K562 (cell line): ENCODE data around the gene LMO2. TPM values are rescaled to one million over a fixed set of nuclear protein-coding genes. Genes with fewer than 3 reads are reported as not detected.

Source experiments
- ATAC-seq: fragments of 200-7000 bp; cut with Tn5 transposase; 3 replicates; pipeline ENCODE4 v1.9.1; 2020; ENCODE audit warnings: moderate library complexity
- BruUV-seq: library from RNA; stranded (reverse); fragments of 400-500 nt; replicated peaks from 2 replicates; lab custom pipeline; 2021; lab: Mats Ljungman, UMichigan
- CTCF ChIA-PET: fragments of 300-600 bp; formaldehyde crosslinking; extraction: SDS; loops from one replicate; lab custom pipeline; 2021; ENCODE audit warnings: low intra/inter-chr PET ratio; lab: Yijun Ruan, JAX
- POLR2A ChIA-PET: fragments of 300-600, 350-650 bp; sonication (Branson Sonifier 250); formaldehyde crosslinking; extraction: SDS; loops from one replicate; lab custom pipeline; 2021; ENCODE audit warnings: antibody characterized with exemption, inconsistent platforms; lab: Yijun Ruan, JAX
- DNase-seq, 4 experiments: peaks; one replicate each; pipeline versions ENCODE4 v3.0.0 to v3.0.0-alpha.2; 2011 to 2018; ENCODE audit warnings: low spot score in 3 of 4, mixed read lengths in 3 of 4; ENCODE audit errors: extremely low read depth in 1 of 4
- FAIRE-seq: peaks from 2 replicates; lab custom pipeline; 2011; peaks lifted over from hg19 to GRCh38; lab: Jason Lieb, UNC
- H2AFZ ChIP-seq: 2 replicates; pipeline ENCODE4 v1.6.0; 2011; ENCODE audit warnings: low read depth, low read length, control low read depth, inconsistent platforms
- H3K27ac ChIP-seq: fragments of 200-600 bp; 3 replicates; pipeline ENCODE4 v1.8.0; 2011; ENCODE audit warnings: low read depth, mild to moderate bottlenecking, control low read depth, inconsistent platforms, low read length, moderate library complexity, mixed read lengths; ENCODE audit errors: extremely low read depth
- H3K27me3 ChIP-seq, 2 experiments: fragments of 300-600 bp in 1 of 2; 2 replicates in 1 of 2; 3 replicates in 1 of 2; pipeline versions ENCODE4 v1.6.0 to v1.8.0; 2011; ENCODE audit warnings: inconsistent platforms in 2 of 2, low read length in 2 of 2, mild to moderate bottlenecking in 1 of 2, mixed read lengths in 1 of 2, moderate library complexity in 1 of 2; ENCODE audit not compliant: control insufficient read depth in 2 of 2, insufficient read depth in 2 of 2
- H3K36me3 ChIP-seq: fragments of 300-600 bp; 3 replicates; pipeline ENCODE4 v1.8.0; 2011; ENCODE audit warnings: mild to moderate bottlenecking, low read length, inconsistent platforms; ENCODE audit not compliant: control insufficient read depth, insufficient read depth
- H3K4me1 ChIP-seq, 2 experiments: fragments of 200-600 bp in 1 of 2; replicated peaks in 1 of 2; 2 replicates in 1 of 2; 3 replicates in 1 of 2; pipeline versions ENCODE4 v1.5.1 to v1.8.0; 2011; ENCODE audit warnings: inconsistent platforms in 2 of 2, low read length in 2 of 2, mild to moderate bottlenecking in 1 of 2, mixed read lengths in 1 of 2, moderate library complexity in 1 of 2; ENCODE audit not compliant: control insufficient read depth in 2 of 2, insufficient read depth in 2 of 2
- H3K4me2 ChIP-seq: 2 replicates; pipeline ENCODE4 v1.6.1; 2011; ENCODE audit warnings: low read length, control low read depth, inconsistent platforms, mixed read lengths; ENCODE audit not compliant: insufficient read depth
- H3K4me3 ChIP-seq: fragments of 200-600 bp; sonication (generic), shearing (Covaris generic); 2 replicates; pipeline ENCODE4 v1.5.1; 2016; ENCODE audit warnings: control low read depth, inconsistent platforms
- H3K79me2 ChIP-seq: fragments of 200-600 bp; 3 replicates; pipeline ENCODE4 v1.8.0; 2011; ENCODE audit warnings: low read length, inconsistent platforms; ENCODE audit not compliant: control insufficient read depth, insufficient read depth
- H3K9ac ChIP-seq, 2 experiments: 2 replicates each; pipeline versions ENCODE4 v1.6.0 to v1.6.1; 2011; ENCODE audit warnings: low read depth in 2 of 2, low read length in 2 of 2, control low read depth in 1 of 2, inconsistent platforms in 1 of 2, mild to moderate bottlenecking in 1 of 2, mixed read lengths in 1 of 2; ENCODE audit not compliant: insufficient read depth in 1 of 2
- H3K9me1 ChIP-seq: one replicate; pipeline ENCODE4 v1.6.0; 2011; ENCODE audit warnings: inconsistent platforms, mild to moderate bottlenecking, low read length, moderate library complexity; ENCODE audit not compliant: control insufficient read depth, insufficient read depth
- H3K9me3 ChIP-seq: replicated peaks from 2 replicates; pipeline ENCODE4 v1.5.1; 2011; ENCODE audit warnings: low read depth, low read length, inconsistent platforms; ENCODE audit not compliant: control insufficient read depth, insufficient read depth
- H4K20me1 ChIP-seq: replicated peaks from 2 replicates; pipeline ENCODE4 v1.6.1; 2011; ENCODE audit warnings: low read length, inconsistent platforms, mixed read lengths; ENCODE audit not compliant: control insufficient read depth, insufficient read depth
- EHMT2 ChIP-seq: fragments of 450-650 bp; IDR thresholded peaks from 2 replicates; pipeline ENCODE4 v1.6.1; 2018; ENCODE audit warnings: antibody characterized with exemption
- LARP7 ChIP-seq: fragments of 450-650 bp; IDR thresholded peaks from 2 replicates; pipeline ENCODE4 v1.6.1; 2016
- RFX7 ChIP-seq: fragments of 250-450 bp; sonication (Bioruptor Pico); IDR thresholded peaks from 2 replicates; pipeline ENCODE4 v1.5.1; 2021; ENCODE audit warnings: mild to moderate bottlenecking
- TCF3 ChIP-seq: sonication (generic); formaldehyde crosslinking; IDR thresholded peaks from 2 replicates; pipeline ENCODE4 v1.4.0; 2020; ENCODE audit warnings: mild to moderate bottlenecking, missing genetic modification reagents
- ZNF24 ChIP-seq: fragments of 450-650 bp; IDR thresholded peaks from 2 replicates; pipeline ENCODE4 v1.6.1; 2016
- WGBS: fragments of 100-300 bp; shearing (Covaris generic); methylation state at CpG from one replicate; pipeline ENCODE4 v1.1.6; 2016; ENCODE audit warnings: low coverage, mixed read lengths; ENCODE audit not compliant: insufficient coverage; ENCODE audit errors: missing lambda C conversion rate; 5-methylcytosine and 5-hydroxymethylcytosine counted together
- in situ Hi-C: fragments of 300-500 bp; cut with MboI; formaldehyde crosslinking; loops from 4 replicates; pipeline ENCODE4 v1.15.0; 2018; ENCODE audit warnings: inconsistent platforms, mixed read lengths
- intact Hi-C: fragments of 100-400 bp; cut with micrococcal nuclease; formaldehyde crosslinking; loops from 2 replicates; pipeline ENCODE4 v1.14.2; 2022
- polyA plus RNA-seq, 8 experiments: library from polyadenylated mRNA; depleted of rRNA in 4 of 8; stranded (reverse) in 5 of 8; unstranded in 3 of 8; fragments of >200 nt; fragmentation: Nextera tagmentation in 2 of 8; fragmentation: Illumina TruSeq in 1 of 8; extraction: Ambion mirVana in 2 of 8; extraction: Trizol in 1 of 8; gene quantifications; 2 replicates each; pipeline versions ENCODE4 v1.2.1 to v1.2.3, GENCODE V29; 2011 to 2014; ENCODE audit warnings: inconsistent platforms in 1 of 8, missing spikeins in 1 of 8
- total RNA-seq, 7 experiments: library from RNA; depleted of rRNA in 6 of 7; stranded (reverse); fragments of >200 nt in 6 of 7; fragmentation: Illumina TruSeq in 2 of 7; extraction: Trizol in 2 of 7; gene quantifications; 2 replicates each; pipeline versions ENCODE4 v1.2.1 to v1.2.3, GENCODE V29; 2011 to 2021; ENCODE audit warnings: low replicate concordance in 1 of 7
- TF ChIP-seq, protein P1 (sequence below), 3 experiments: fragments of 200-800 bp in 1 of 3; sonication (Bioruptor generic) in 1 of 3; sonication (generic) in 1 of 3; formaldehyde crosslinking in 1 of 3; IDR thresholded peaks; 2 replicates each; pipeline versions ENCODE4 v1.6.1 to v1.8.0; 2016 to 2022; ENCODE audit warnings: mild to moderate bottlenecking in 2 of 3, missing compliant biosample characterization in 2 of 3, missing genetic modification characterization in 2 of 3, missing genetic modification reagents in 1 of 3

LMO2 gene
- total and polyA plus RNA-seq, 9 of the 15 experiments (the other 6 are each of a cell fraction or from before 2014, with no cell fraction given): 6.9 to 126 (median 91.5) TPM

- TF ChIP-seq, protein P1, sequence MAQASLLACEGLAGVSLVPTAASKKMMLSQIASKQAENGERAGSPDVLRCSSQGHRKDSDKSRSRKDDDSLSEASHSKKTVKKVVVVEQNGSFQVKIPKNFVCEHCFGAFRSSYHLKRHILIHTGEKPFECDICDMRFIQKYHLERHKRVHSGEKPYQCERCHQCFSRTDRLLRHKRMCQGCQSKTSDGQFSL (CRISPR knock-in tag; IDR thresholded peaks at IDR 0.05): no peak
- TF ChIP-seq, protein P1 (tag; IDR thresholded peaks at IDR 0.05): no peak
- TF ChIP-seq EHMT2: no peak
- no peak for TF ChIP-seq ZNF24
- no peak for TF ChIP-seq LARP7
Measured at GRCh38 chr11:33848717-33849390, 43.0 kb downstream of the LMO2 start (continued).

- Histone ChIP-seq H3K36me3 (no peaks in the 10 kb centered on the region), H3K27ac (no peak overlapping the region), H3K79me2 (no peaks in the 10 kb centered on the region), H3K9me1 (no peaks in the 10 kb centered on the region), H3K4me2 (no peak overlapping the region), H3K4me3 (no peak overlapping the region), H3K9me3 (no peaks in the 10 kb centered on the region; the same call in 1 of the 2 replicates), H3K27me3 (peaks cover 5 to 9% of the 10 kb centered on the region in 2 experiments; a peak in 3 of 5 replicates), H3K4me1 (no peaks in the 10 kb centered on the region), H4K20me1 (no peaks in the 10 kb centered on the region), H2AFZ (no peak overlapping the region), H3K9ac (no peak overlapping the region)
- in situ Hi-C loops (loop anchor here (25.0 kb wide), 2 partner anchors 315 to 490 kb away; no protein-coding TSS in a partner anchor), intact Hi-C loops (no loop called here)
- DNase-seq (no peak), FAIRE-seq (no peak), ATAC-seq (no peak)
- TF ChIP-seq RFX7 (CRISPR knock-in tag) (no peak), TCF3 (CRISPR knock-in tag) (no peak)
- ChIA-PET CTCF (no interaction called here), POLR2A (no interaction called here)
- no TSS peak for BruUV-seq
- WGBS: 7% methylated on average over 1 of the region's 1 CpG
Measured at GRCh38 chr11:33847251-33847650, 44.6 kb downstream of the LMO2 start.
